Suprapubic skin (tissue), 4 donors: Measurements from ENCODE around the gene PCDH15. TPM values are rescaled to one million over a fixed set of nuclear protein-coding genes. Genes with fewer than 3 reads are reported as not detected.

ENCODE experiments used
- DNase-seq, 2 donors: peaks; one replicate each; pipeline ENCODE4 v3.0.0-alpha.2; 2019; ENCODE audit warnings: low spot score in 2 of 2
- H3K27ac ChIP-seq: fragments of 200-600 bp; sonication (generic); one replicate; pipeline ENCODE4 v1.5.1; 2019
- H3K27me3 ChIP-seq: fragments of 200-600 bp; sonication (generic); one replicate; pipeline ENCODE4 v1.5.1; 2019
- H3K36me3 ChIP-seq: fragments of 200-600 bp; sonication (generic); one replicate; pipeline ENCODE4 v1.5.1; 2019
- H3K4me1 ChIP-seq: fragments of 200-600 bp; sonication (generic); one replicate; pipeline ENCODE4 v1.5.1; 2019
- H3K4me3 ChIP-seq: fragments of 200-600 bp; sonication (generic); one replicate; pipeline ENCODE4 v1.5.1; 2019; ENCODE audit warnings: mild to moderate bottlenecking
- H3K9me3 ChIP-seq: fragments of 200-600 bp; sonication (generic); one replicate; pipeline ENCODE4 v1.5.1; 2019
- EP300 ChIP-seq: sonication (generic); formaldehyde crosslinking; IDR thresholded peaks from one replicate; pipeline ENCODE4 v1.6.1; 2017; ENCODE audit warnings: antibody characterized with exemption
- POLR2A ChIP-seq, 2 donors: fragments of 450-650 bp; IDR thresholded peaks; one replicate each; pipeline ENCODE4 v1.6.1; 2017; ENCODE audit warnings: antibody characterized with exemption in 2 of 2, mild to moderate bottlenecking in 2 of 2, moderate library complexity in 2 of 2
- POLR2AphosphoS5 ChIP-seq, 3 donors: sonication (generic); formaldehyde crosslinking; IDR thresholded peaks; one replicate each; pipeline ENCODE4 v1.6.1; 2017; ENCODE audit warnings: antibody characterized with exemption in 3 of 3
- WGBS: methylation state at CpG from one replicate; pipeline ENCODE4 v1.1.5; 2018; 5-methylcytosine and 5-hydroxymethylcytosine counted together
- total RNA-seq, 4 donors: library from RNA; depleted of rRNA; stranded (reverse); fragments of >200 nt; gene quantifications; one replicate each; pipeline ENCODE4 v1.1.0, GENCODE V29; 2016
- TF ChIP-seq, protein P1 (sequence below), 2 donors: fragments of 200-600 bp in 1 of 2; fragments of 450-650 bp in 1 of 2; sonication (generic) in 1 of 2; IDR thresholded peaks; one replicate each; pipeline ENCODE4 v1.5.1; 2016 to 2019; ENCODE audit warnings: antibody characterized with exemption in 2 of 2, mild to moderate bottlenecking in 1 of 2, moderate library complexity in 1 of 2

The PCDH15 gene
- total RNA-seq, 4 donors from 2014 or later: 0.11 TPM; not detected in 3

GRCh38 chr10:54198051-54198450 is 603.0 kb downstream of the PCDH15 start:
- Histone ChIP-seq H3K27ac (no peak overlapping the region), H3K36me3 (no peaks in the 10 kb centered on the region), H3K27me3 (no peaks in the 10 kb centered on the region), H3K4me1 (no peaks in the 10 kb centered on the region), H3K4me3 (no peak overlapping the region), H3K9me3 (no peaks in the 10 kb centered on the region)
- WGBS: 49% methylated on average over 3 of the region's 3 CpGs
- TF ChIP-seq, protein P1, sequence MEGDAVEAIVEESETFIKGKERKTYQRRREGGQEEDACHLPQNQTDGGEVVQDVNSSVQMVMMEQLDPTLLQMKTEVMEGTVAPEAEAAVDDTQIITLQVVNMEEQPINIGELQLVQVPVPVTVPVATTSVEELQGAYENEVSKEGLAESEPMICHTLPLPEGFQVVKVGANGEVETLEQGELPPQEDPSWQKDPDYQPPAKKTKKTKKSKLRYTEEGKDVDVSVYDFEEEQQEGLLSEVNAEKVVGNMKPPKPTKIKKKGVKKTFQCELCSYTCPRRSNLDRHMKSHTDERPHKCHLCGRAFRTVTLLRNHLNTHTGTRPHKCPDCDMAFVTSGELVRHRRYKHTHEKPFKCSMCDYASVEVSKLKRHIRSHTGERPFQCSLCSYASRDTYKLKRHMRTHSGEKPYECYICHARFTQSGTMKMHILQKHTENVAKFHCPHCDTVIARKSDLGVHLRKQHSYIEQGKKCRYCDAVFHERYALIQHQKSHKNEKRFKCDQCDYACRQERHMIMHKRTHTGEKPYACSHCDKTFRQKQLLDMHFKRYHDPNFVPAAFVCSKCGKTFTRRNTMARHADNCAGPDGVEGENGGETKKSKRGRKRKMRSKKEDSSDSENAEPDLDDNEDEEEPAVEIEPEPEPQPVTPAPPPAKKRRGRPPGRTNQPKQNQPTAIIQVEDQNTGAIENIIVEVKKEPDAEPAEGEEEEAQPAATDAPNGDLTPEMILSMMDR (IDR thresholded peaks at IDR 0.05): no peak
- TF ChIP-seq POLR2AphosphoS5 (IDR thresholded peaks at IDR 0.05) (no peak), POLR2A (IDR thresholded peaks at IDR 0.05) (no peak), EP300 (no peak)
- no peak for DNase-seq

GRCh38 chr10:54194806-54195205 is 606.2 kb downstream of the PCDH15 start:
- H3K4me1 ChIP-seq: no peaks in the 10 kb centered on the region
- H3K27ac ChIP-seq: no peak overlapping the region
- H3K9me3 ChIP-seq: no peaks in the 10 kb centered on the region
- no peak for TF ChIP-seq POLR2AphosphoS5 (IDR thresholded peaks at IDR 0.05)
- TF ChIP-seq, protein P1 (IDR thresholded peaks at IDR 0.05): no peak
- TF ChIP-seq EP300: no peak
- TF ChIP-seq POLR2A (IDR thresholded peaks at IDR 0.05): no peak
- H3K4me3 ChIP-seq: no peak overlapping the region
- no peaks in the 10 kb centered on the region for H3K36me3 ChIP-seq
- H3K27me3 ChIP-seq: no peaks in the 10 kb centered on the region
- DNase-seq: no peak

GRCh38 chr10:54159924-54160323 is 641.1 kb downstream of the PCDH15 start:
- H3K4me3 ChIP-seq: no peak overlapping the region
- no peaks in the 10 kb centered on the region for H3K36me3 ChIP-seq
- no peaks in the 10 kb centered on the region for H3K27me3 ChIP-seq
- H3K27ac ChIP-seq: no peak overlapping the region
- H3K9me3 ChIP-seq: no peaks in the 10 kb centered on the region
- TF ChIP-seq EP300: no peak
- TF ChIP-seq POLR2AphosphoS5 (IDR thresholded peaks at IDR 0.05): no peak
- no peak for TF ChIP-seq POLR2A (IDR thresholded peaks at IDR 0.05)
- TF ChIP-seq, protein P1 (IDR thresholded peaks at IDR 0.05): no peak
- H3K4me1 ChIP-seq: no peaks in the 10 kb centered on the region
- no peak for DNase-seq

DNA sequence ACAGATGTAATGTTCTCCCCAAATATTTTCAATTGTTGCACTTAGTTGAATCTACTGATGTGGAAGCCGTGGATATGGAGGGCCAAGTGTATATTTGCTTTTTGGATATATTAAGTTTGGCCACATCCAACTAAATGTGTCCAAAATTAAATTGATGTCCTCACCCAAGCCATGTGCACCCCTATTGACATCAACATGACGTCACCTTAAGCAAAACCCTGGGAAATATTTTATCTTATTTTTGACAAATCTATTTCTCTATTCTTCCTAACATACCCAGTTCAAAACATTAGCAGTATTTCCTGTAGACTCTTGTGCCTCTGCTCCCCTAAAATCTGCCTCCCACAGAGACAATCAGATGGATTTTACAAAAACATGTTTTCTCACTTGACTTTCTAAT is 652.5 kb downstream of the PCDH15 start:
- TF ChIP-seq POLR2A (IDR thresholded peaks at IDR 0.05): no peak
- TF ChIP-seq, protein P1 (IDR thresholded peaks at IDR 0.05): no peak
- TF ChIP-seq POLR2AphosphoS5 (IDR thresholded peaks at IDR 0.05): no peak
- TF ChIP-seq EP300: no peak
- Histone ChIP-seq H3K27ac (no peak overlapping the region), H3K4me1 (no peaks in the 10 kb centered on the region), H3K27me3 (no peaks in the 10 kb centered on the region), H3K36me3 (no peaks in the 10 kb centered on the region), H3K9me3 (peaks cover 3% of the 10 kb centered on the region), H3K4me3 (no peak overlapping the region)
- 81% methylated on average over 2 of the region's 2 CpGs for WGBS
- DNase-seq: no peak

GRCh38 chr10:54139819-54140428 is 661.1 kb downstream of the PCDH15 start:
- no peak overlapping the region for H3K27ac ChIP-seq
- no peaks in the 10 kb centered on the region for H3K36me3 ChIP-seq
- no peak for TF ChIP-seq EP300
- TF ChIP-seq, protein P1 (IDR thresholded peaks at IDR 0.05): no peak
- no peak for TF ChIP-seq POLR2AphosphoS5 (IDR thresholded peaks at IDR 0.05)
- no peak for TF ChIP-seq POLR2A (IDR thresholded peaks at IDR 0.05)
- no peaks in the 10 kb centered on the region for H3K9me3 ChIP-seq
- no peaks in the 10 kb centered on the region for H3K4me1 ChIP-seq
- H3K27me3 ChIP-seq: no peaks in the 10 kb centered on the region
- H3K4me3 ChIP-seq: no peak overlapping the region
- no peak for DNase-seq
